Epithelial cell of esophagus (primary cell): ENCODE data around the gene CGREF1.
A peak's percentile ranks its signal among the peaks of the same experiment; 100 is the strongest.

Experiments used
- DNase-seq: peaks from one replicate; pipeline ENCODE4 v3.0.0; 2010; ENCODE audit warnings: low read depth
- H3K4me3 ChIP-seq: 2 replicates; pipeline ENCODE4 v1.5.1; 2011; ENCODE audit warnings: mild to moderate bottlenecking, low read length, control low read depth
- CTCF ChIP-seq: IDR thresholded peaks from 2 replicates; pipeline ENCODE4 v1.5.1; 2011; ENCODE audit warnings: low read depth, mild to moderate bottlenecking, low read length, control low read depth, inconsistent platforms; ENCODE audit not compliant: insufficient read depth; ENCODE audit errors: missing control alignments

Gene CGREF1

GRCh38 chr2:27096748-27097297 is 22.1 kb downstream of the CGREF1 start:
- no peak for DNase-seq
- TF ChIP-seq CTCF = no peak
- H3K4me3 ChIP-seq = no peak overlapping the region

GRCh38 chr2:27095745-27096651 is 22.9 kb downstream of the CGREF1 start:
- peak; percentile 66 for DNase-seq
- H3K4me3 ChIP-seq = peak overlapping the region; percentile 9
- no peak for TF ChIP-seq CTCF

GRCh38 chr2:27095427-27095744 is 23.5 kb downstream of the CGREF1 start:
- DNase-seq = no peak
- no peak for TF ChIP-seq CTCF
- H3K4me3 ChIP-seq = no peak overlapping the region

- DNase-seq = no peak
Observed at GRCh38 chr2:27094353-27094984, 24.5 kb downstream of the CGREF1 start.

GRCh38 chr2:27093430-27094352 is 25.2 kb downstream of the CGREF1 start:
- H3K4me3 ChIP-seq = no peak overlapping the region
- DNase-seq = no peak
- TF ChIP-seq CTCF = no peak

More at GRCh38 chr2:27094353-27094984, 24.5 kb downstream of the CGREF1 start:
- TF ChIP-seq CTCF = no peak
- H3K4me3 ChIP-seq = no peak overlapping the region

GRCh38 chr2:27092696-27093429 is 26.1 kb downstream of the CGREF1 start:
- no peak for DNase-seq
- H3K4me3 ChIP-seq = no peak overlapping the region
- no peak for TF ChIP-seq CTCF
